GM12874 (cell line): Measurements from ENCODE around the gene PRPH.

Experiments
- CTCF ChIP-seq: IDR thresholded peaks from 2 replicates; pipeline ENCODE4 v1.5.1; 2011; ENCODE audit warnings: low read depth, mild to moderate bottlenecking, control low read depth, low read length, moderate library complexity; ENCODE audit not compliant: insufficient read depth

The PRPH gene

DNA sequence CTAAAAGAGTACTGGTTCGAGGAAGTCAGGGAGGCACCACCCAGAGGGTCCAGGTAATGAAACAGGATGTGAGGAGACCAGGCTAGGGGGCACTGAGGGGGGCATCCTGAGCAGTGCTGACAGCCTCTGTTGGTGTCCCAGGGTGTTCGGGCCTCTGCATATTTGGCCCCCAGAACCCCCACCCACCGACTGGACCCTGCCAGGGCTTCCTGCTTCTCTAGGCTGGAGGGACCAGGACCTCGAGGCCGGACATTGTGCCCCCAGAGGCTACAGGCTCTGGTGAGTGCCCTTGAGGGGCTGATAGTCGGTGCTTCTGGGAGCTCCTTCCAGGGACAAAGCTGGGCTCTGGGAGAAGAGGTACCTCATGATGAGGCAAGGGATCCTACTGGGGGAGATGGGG is 30.7 kb downstream of the PRPH start:
- TF ChIP-seq CTCF: no peak

DNA sequence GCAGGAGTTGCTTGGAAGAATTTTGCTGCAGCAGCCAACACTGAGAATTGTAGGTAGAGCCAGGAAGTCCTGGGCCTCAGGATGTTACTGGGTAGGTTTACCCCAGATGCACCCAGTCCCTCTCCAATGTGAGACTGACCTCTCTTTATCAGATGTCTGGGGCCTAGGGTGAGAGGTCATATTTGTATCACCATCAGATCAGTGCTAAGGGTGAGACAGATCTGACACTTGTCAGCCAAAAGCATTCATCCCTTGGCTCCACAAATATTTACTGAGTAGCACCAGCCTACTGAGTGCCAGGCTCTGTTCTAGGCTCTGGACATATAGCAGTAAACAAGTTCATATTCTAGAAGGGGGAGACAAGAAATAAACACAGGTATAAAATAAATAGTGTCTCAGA is 32.4 kb downstream of the PRPH start:
- no peak for TF ChIP-seq CTCF

- TF ChIP-seq CTCF: no peak
These were observed 32.9 kb downstream of the PRPH start for GRCh38 chr12:49327887-49328286.

DNA sequence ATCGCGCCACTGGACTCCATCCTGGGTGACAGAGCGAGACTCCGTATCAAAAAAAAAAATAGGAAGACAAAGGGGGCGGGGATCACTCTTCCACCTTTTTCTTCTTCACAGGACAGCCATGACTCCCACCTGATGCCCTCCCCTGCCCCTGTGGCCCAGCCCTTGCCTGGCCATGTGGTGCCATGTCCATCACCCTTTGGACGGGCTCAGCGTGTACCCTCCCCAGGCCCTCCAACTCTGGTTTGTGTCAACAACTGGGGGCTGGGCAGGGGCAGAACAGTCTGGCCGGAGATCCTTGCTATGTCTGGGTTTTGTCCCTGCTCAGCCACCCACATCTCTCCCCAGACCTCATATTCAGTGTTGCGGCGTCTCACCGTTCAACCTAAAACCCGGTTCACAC is 33.9 kb downstream of the PRPH start:
- no peak for TF ChIP-seq CTCF

GRCh38 chr12:49330032-49330619 is 35.2 kb downstream of the PRPH start:
- no peak for TF ChIP-seq CTCF

GRCh38 chr12:49330631-49331379 is 35.9 kb downstream of the PRPH start:
- no peak for TF ChIP-seq CTCF

- peak; percentile 52 for TF ChIP-seq CTCF
These were observed 36.7 kb downstream of the PRPH start for GRCh38 chr12:49331380-49332222.
